HG02798 (cell line): ENCODE measurements around the gene SLC9A6.
"Not testable (repeated sequence)": the region's sequence is repeated elsewhere in the genome, so short reads cannot be mapped to it uniquely, and the experiment has no call there.

Source experiments
- ATAC-seq: cut with Tn5 transposase; IDR thresholded peaks from one replicate; pipeline ENCODE4 v1.9.1; 2021; ENCODE audit warnings: mild to moderate bottlenecking; ENCODE audit not compliant: unreplicated experiment, poor library complexity

The SLC9A6 gene

GRCh38 chrX:136028383-136028984 is 43.2 kb downstream of the SLC9A6 start:
- no peak for ATAC-seq

DNA sequence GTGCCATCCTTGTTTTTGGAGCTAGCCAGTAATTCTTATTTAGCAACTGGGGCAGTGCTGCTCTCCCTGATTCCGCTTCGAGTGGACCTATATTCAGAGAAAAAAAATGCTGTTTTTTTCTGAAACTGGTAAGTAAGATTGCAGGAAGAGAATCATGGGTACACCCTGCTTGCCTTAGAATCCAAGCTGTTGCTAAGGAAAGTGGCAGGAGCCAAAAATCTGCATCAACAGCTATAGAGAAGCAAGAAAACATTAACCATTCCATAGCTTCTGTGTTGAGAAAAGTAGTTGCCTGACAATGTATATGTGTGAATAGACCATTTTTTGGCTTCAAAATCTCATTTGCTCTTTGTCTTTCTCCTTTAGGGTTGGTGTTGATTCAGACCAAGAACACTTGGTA is 44.5 kb downstream of the SLC9A6 start:
- no peak for ATAC-seq

GRCh38 chrX:136030303-136031191 is 45.3 kb downstream of the SLC9A6 start:
- ATAC-seq: no peak

DNA sequence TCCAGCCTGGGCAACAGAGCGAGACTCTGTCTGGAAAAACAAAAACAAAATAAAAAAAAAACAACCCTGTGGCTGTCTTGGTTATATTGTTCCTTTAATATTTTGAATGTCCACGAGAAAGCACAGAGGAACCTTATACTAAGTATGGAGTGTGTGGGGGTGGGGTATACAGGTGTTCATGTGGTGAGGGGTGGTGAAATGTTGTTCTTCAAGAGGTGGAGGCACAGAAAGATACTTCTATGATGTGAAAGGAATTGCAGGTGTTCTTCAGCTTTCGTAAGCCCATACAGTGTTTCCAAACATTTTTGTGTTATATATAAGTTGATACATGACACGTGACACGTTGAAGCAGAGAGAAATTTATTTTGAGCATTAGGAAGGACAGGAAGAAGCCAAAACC is 46.4 kb downstream of the SLC9A6 start:
- no peak for ATAC-seq

DNA sequence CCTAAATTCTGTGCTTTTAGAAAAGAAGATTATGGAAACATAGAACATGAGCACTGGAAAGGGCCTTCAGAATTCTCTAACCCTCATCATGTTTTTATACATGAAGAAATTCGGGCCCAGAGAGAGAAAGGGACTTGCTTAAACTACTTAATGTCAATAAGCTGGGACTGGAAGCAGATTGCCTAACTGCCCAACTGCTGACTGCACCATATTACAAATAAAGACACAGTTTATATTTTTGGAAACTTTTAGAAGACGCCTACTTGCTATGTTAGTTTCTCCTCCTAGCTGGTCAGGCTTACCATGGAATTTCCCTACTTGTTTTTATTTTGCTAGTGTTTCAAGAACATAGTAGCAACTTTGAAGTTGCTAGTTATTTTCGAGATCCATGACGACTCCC is 47.1 kb downstream of the SLC9A6 start:
- no peak for ATAC-seq

GRCh38 chrX:136034668-136035067 is 49.4 kb downstream of the SLC9A6 start:
- no peak for ATAC-seq

- no peak for ATAC-seq
Observed at GRCh38 chrX:136035663-136036062, 50.4 kb downstream of the SLC9A6 start.

DNA sequence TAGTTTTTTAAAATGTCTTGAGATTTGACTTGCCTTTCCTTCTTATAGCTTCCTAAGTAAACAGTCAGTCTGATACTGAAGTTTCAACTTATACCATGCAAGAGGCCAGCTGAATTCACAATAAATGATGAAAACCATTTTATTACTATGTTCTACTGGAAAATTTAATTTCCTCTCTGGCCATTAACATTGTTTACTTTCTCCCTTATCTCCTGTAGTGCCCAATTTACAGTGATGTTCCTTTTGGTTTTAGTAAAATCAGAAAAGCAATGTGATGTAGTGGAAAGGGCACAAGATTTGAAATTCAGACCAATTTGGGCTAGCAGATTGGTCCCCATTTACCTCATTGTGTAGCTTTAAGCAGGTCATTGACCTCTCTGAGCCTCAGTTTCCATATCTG is 54.2 kb downstream of the SLC9A6 start:
- no peak for ATAC-seq

- ATAC-seq: no peak
Observed at GRCh38 chrX:136039968-136040367, 54.7 kb downstream of the SLC9A6 start.

- ATAC-seq: no peak
Observed at GRCh38 chrX:136041254-136041812, 56.1 kb downstream of the SLC9A6 start.

DNA sequence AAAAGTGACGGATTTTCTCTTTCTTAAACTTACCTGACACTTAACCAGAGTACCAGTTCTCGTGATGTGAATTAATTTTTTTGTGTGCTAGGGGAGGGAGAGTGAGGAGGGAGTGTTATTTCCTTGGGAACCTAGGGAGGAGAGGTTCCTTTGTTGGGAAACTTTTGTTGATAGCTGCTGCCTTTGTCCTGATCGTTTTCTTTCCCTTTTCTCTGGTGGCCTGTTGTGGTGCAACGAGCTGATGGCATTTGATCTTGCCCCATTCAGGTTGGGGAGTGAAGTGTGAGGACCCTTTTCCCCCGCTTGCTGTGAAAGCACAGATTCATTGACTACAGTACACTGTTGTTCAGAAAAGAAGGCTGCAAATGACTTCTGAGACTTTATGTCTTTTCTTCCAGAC is 59.8 kb downstream of the SLC9A6 start:
- no peak for ATAC-seq

GRCh38 chrX:136046295-136047015 is 61.2 kb downstream of the SLC9A6 start:
- no peak for ATAC-seq

- ATAC-seq: no peak
Observed at GRCh38 chrX:136047016-136047642, 61.9 kb downstream of the SLC9A6 start.

DNA sequence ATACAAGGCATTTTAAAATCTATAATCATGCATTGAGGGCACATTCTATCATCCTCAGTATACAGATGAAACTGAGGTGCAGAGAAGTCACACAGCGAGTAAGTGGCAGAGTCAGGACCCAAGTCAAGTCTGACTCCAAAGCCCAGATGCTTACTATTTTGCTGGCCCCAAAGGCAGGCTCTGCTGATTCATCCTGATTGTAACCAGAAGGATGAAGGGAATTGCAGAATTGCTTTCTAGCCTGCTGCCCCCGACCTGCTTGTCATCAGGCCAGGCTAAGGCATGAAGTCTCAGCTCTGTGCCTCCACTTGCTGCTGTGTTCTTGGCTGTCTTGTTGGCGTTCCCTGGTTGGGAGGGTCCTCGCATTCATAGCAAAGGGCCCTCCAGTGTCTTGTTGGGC is 62.7 kb downstream of the SLC9A6 start:
- no peak for ATAC-seq

GRCh38 chrX:136048446-136048845 is 63.2 kb downstream of the SLC9A6 start:
- no peak for ATAC-seq

GRCh38 chrX:136049608-136050007 is 64.4 kb downstream of the SLC9A6 start:
- no peak for ATAC-seq

DNA sequence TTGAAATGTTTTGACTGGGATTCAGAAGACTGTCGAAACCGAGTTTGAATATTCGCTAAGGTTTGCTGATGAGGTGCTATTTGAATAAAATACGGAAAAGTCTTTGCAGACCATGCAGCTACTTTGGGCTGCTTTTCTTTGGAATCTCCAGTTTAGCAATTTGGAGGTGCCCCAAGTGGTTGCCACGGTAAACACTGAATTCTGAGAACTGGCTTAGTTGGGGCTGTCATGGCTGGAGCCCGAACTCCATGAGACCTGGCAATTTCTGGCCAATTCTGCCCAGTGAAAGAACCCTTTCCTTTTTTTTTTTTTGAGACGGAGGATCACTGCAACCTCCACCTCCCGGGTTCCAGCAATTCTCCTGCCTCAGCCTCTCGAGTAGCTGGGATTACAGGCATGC is 65.6 kb downstream of the SLC9A6 start:
- not testable (repeated sequence) for ATAC-seq

- ATAC-seq: no peak
Observed at GRCh38 chrX:136051611-136052010, 66.4 kb downstream of the SLC9A6 start.

- no peak for ATAC-seq
Observed at GRCh38 chrX:136055651-136056221, 70.5 kb downstream of the SLC9A6 start.

DNA sequence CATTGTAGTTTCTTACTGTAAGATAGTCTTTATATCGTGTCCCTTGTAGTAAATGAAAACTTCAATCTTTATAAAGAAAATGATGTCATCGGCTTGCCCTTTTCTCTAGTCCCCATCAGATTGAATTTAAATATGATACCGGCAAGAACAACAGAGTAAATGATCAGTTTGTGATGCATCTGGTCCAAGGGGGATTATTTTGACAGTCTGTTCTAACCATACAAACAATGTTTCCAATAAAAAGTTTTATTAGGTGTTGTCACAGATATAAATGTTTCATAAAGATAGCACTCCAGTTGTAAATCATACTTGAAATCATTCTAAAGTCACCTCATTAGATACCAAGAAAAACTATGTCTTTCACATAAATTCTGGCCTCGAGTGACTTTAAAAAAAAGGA is 72.3 kb downstream of the SLC9A6 start:
- no peak for ATAC-seq
